ENCODE measurements around the gene FAR2.
"Not testable (repeated sequence)": the region's sequence is repeated elsewhere in the genome, so short reads cannot be mapped to it uniquely, and the experiment has no call there.

FAR2 gene

DNA sequence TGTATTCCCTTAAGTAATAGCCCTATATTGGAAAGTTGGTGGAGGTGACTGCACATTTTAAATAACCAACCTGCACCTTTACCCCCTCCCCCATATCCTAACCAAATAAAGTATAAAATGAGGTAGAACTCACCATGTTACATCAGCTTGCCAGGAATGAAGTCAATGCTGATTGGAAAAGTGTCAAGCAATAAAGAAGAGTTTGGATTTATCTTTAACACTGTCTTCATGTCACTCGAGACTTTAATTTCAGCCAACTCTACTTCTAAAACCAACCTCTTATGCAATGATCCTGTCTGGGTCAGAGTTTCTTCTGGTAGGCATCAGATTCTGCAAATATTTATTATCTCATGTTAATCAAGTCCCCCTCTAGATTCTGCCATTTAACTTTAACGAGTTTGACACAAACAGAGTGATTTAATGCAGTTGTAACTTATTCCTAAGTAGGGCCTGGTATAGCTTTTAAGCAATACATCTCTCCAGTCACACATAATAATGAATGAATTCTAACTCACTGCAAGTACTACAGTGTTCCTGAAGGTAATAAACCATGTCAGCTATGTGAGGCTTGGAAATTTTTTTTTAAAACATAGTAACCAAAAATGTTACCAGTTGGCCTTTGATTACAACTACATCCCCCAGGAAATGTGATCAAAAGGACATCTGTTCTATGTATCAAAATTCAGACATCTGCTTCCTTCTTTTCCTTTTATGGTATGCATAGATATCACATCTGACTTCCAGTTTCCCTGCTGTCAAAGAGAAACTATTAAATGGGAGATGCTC is 133.1 kb downstream of the FAR2 start:
- DNase-seq: peak; percentile 75

DNA sequence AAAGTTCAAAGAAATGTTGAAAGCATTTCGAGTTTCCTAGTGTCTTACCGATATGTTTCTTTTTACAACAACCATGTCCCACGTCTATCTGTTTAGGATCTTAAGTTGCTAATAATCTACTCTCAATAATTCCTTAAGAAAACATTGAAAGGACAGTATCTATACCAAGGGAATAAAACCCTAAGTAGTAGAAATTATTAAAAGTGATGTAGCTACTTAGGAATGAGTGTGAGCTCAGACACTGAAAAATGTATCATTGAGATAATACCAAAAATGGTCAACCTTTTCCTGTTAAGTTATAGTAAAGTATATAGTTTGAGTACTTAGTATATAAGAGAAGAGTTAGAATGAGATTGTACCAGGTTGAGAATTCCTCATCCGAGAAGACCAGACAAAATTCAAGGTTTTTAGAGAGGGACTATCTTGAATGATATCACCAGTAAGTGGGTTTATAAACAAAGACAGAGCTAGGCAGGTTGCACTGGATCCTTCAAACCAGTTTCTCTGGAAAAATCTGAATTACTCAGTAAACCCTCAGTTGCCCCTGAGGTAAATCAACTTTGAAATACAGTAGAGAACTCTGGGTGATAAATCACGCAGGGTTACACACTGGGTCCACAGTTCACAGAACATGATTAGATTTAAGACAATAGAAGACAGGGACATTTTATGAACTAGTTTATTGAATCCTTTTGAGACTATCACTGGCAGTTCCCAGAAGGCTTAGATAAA is 135.1 kb downstream of the FAR2 start:
- peak; percentile 51 for DNase-seq

DNA sequence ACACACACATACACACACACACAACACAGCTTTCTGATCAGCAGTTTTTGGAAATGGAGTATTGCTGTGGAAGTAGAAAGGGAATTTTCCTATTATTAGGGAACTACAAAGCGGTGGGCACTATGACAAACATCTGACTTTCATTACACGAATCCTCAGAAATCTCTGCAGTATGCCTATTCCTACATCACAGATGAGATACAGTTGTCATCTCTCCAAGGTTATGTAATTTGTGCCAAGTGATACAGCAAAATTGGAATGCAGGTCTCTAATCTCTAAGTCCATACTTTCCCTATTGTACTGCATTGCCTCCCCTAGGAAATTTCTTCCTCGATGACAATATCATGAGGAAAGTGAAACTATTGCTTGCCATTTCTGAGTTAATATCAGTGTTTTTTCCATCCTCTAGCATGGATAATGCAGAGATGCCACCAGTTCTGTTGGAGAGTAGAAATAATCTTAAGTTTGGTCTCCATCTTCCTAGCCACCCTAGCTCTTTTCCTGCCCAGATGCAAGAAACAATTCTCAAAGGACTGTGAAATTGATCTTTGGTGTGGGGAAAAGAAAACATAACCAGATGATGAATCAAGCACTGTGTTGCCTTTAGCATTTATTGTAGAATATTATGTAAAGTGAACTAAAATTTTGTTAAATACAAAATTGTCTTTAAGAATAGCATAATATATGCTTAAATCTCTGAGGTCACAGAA is 137.2 kb downstream of the FAR2 start:
- peak; percentile 85 for DNase-seq

DNA sequence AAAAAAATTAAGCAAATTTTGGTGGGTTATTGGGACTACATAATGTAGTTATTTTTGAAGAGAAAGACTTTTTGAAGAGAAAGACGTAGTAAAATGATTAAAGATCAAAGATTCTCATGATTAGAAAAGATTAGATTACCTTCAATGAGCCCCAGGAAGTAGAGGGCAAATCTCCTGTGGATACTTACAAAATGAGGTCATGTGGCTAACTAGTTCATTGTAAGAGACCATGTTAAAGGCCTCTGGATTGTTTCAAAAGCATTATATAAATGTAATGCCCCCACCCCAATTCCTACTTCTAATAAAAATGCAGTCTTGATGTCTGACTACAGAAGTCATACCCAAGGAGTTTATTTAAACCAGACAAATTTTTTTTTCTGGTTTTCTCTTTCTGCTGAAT is 138.5 kb downstream of the FAR2 start:
- no peak for DNase-seq

DNA sequence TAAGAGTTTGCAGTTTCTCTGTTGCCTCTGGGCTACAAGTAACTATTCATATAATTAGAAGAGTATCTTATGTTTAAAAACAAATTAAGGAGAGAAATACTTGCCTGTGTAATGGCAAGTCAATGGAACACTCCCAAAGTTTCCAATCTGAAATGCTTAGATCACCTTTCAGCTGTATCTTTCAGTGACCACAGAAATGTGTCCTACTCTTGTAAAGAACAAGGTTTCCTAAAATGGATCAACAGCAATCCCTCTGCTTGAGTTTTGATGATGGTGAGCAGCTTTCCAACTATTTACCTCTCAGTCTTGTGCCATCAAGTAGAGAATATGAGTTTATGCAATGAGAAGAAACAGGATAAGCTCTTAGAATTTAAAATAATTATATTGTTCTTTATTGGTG is 139.0 kb downstream of the FAR2 start:
- no peak for DNase-seq

DNA sequence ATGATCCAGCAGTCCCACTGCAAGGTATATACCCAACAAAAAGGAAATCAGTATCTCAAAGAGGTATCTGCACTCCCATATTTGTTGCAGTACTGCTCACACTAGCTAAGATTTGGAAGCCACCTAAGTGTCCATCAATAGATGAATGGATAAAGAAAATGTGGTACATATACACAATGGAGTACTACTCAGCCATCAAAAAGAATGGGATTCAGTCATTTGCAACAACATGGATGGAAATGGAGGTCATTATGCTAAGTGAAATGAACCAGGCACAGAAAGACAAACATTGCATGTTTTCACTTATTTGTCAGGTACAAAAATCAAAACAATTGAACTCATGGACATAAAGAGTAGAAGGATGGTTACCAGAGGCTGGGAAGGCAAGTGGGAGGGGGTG is 141.4 kb downstream of the FAR2 start:
- DNase-seq: not testable (repeated sequence)

DNA sequence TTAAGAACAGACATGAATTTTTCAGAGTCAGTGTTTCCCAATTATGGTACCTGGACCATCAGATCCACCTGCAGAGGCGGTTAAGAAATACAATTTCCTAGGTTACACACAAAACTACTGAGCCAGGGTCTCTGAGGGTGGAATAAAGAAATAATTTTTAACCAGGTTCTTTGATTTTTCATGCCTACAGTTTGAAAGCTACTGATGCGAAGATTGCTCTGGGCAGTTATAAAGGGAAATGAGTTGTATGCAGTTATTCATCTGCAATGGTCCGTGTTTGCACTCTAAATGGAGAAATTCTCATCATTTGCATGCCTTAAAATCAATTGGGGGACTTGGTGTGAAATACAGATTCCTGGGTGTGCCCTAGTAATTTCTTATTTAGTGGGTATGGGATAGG is 142.1 kb downstream of the FAR2 start:
- DNase-seq: no peak

DNA sequence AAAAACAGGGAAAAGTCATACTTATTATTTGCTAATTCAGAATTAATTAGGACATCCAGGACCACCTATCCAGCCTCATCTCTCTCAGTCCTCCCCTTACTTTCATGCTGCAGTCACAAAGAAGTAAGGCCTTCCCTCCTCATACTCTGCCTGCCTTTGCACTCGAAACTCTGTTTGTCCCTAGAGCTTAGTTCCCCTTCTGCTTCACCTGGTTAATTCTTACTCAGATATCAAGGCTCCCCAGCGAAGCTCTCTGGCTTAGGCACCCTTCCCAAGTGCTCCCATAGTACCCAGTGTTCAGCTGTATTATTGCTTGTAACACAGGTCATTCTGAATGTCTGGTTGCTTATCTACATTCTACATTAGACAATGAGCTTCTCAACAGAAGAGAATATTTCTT is 150.6 kb downstream of the FAR2 start:
- DNase-seq: no peak

DNA sequence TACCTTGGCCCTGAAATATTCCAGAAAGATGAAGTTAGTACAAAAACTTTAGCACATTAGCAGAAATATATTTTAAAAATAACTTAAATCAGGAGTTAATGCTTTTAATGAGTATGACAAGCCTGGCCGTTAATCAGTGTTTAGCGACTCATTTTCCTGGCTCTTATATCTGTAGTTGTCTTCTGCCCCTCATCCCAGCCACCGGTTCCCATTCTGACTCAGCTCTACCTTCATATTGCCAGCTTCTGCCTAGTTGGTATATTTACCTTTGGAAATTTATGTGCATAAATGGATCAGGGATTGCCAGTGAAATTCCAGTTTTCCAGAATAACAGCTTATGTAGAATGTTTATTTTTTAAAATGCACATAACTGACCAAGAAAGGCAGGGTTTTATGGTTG is 152.0 kb downstream of the FAR2 start:
- no peak for DNase-seq

DNA sequence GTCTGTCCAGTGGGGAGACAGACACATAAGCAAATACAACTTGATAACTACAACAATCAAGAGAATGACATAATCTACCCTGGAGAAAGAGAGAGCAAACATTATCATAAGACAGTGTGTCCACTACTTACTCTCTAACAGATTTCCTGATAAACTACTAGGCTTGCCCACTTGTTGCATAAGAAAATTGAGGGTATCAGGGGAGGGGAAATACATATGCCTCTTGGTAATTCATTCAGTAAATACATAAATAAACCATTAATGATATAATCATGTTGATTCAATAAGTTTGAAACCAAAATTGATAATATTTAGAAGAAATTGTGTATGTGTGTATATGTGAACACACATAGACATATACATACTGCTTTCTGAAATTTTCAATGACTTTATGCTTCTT is 155.3 kb downstream of the FAR2 start:
- DNase-seq: no peak

DNA sequence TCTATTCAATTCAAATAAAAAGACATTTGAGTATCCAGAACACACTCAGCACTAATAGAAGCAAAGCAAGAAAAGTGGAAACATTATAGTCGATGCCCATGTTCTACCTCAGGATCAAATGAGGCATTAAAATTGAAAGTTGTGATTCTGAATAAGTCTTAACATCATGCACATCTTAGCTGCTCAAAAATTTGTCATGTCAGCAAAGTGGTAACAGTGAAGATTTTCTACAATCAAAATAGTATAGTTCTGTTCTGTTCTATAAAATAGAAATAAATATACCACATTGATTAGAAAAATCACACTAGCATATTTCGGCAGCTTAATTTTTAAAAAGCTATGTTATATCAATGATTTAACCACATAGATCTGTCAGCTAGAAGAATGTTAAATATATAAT is 157.2 kb downstream of the FAR2 start:
- DNase-seq: no peak

DNA sequence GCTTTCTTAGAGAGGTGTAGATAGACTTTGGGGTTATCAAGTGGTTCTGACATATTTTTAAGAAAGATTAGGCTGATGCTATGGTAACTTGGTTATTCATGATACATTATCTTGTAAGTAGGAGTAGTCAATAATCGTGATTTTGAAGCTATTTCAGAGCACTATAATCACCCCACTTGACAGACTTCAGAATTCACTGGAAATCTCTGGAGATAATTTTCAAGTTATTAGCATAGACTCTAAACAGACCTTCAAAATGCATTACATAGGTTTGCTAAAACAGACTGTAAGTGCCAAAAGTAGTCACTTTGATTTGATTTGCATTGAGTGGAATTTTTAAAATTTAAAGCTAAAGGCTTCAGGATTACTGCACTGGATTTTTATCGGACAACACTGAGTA is 157.6 kb downstream of the FAR2 start:
- no peak for DNase-seq

DNA sequence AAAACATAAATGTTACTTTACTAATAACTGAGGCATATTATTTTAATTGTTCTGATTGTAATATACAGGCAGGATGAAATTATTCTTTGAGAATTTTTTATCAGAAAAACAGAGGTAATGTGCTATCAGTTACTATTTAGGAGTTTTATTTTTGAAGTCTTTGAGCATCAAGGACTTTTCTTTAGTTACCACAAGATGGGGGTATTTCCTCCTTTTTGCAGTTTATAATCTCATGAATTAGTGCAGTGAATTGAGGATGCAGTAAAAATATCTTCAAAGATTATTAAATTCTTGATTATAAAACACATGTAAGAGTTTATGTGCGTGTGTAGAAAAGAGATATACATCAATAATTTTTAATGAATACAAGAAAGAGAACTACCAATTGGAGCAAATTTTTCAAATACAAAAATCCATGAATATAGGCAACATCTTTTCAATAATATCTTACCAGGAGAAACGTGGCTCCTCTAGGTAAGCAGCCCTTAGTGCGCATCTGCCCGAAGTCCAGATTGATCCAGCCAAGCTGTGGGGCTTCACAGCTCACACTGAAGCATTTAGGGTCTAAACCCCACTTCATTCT is 160.3 kb downstream of the FAR2 start:
- peak; percentile 16 for DNase-seq

DNA sequence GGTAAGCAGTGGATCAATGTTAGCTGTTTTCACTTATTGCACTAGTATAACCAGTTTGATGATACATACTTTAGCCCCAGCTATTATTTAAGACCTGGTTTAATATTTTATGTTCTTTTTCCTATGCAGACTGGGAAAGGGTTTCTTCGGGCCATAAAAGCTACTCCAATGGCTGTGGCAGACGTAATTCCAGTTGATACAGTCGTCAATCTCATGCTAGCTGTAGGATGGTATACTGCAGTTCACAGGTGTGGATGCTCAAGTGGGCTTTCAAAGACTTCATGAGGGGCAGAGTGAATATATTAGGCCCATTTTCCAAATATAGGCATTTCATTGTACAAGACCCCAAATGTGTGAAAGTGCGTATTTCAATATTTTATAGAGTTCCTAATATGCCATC is 161.8 kb downstream of the FAR2 start:
- no peak for DNase-seq

DNA sequence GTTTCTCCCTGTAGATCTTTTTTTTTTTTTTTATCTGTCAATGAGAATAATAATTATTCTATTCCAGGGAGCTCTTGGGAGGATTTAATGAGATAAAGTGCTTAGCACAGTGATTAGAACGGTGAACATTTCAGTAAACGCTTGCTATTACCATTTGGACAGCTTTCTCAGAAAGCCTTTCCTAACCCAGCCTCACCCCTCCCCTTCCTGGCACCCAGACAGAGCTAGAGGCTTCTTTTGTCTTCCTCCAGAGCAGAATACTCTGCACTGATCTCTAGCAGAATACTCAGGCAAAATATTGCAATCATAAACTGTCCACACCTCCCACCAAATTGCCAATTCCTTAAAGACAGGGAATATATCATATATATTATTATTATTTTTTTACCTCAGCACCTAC is 165.3 kb downstream of the FAR2 start:
- DNase-seq: no peak

DNA sequence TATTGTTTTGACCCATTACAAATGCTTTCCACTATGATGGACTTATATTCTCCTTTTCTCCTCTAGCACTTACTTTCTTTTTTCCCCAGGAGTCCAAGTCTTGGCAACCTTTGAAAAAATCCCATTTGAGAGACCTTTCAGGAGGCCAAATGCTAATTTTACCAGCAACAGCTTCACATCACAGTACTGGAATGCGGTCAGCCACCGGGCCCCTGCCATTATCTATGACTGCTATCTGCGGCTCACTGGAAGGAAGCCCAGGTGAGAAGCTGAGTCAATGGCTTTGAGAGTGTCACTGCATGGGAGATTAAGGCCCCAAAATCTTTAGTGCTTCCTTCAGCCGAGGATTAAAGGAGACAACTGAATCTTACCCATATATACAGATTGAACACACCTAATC is 167.7 kb downstream of the FAR2 start:
- peak; percentile 50 for DNase-seq

DNA sequence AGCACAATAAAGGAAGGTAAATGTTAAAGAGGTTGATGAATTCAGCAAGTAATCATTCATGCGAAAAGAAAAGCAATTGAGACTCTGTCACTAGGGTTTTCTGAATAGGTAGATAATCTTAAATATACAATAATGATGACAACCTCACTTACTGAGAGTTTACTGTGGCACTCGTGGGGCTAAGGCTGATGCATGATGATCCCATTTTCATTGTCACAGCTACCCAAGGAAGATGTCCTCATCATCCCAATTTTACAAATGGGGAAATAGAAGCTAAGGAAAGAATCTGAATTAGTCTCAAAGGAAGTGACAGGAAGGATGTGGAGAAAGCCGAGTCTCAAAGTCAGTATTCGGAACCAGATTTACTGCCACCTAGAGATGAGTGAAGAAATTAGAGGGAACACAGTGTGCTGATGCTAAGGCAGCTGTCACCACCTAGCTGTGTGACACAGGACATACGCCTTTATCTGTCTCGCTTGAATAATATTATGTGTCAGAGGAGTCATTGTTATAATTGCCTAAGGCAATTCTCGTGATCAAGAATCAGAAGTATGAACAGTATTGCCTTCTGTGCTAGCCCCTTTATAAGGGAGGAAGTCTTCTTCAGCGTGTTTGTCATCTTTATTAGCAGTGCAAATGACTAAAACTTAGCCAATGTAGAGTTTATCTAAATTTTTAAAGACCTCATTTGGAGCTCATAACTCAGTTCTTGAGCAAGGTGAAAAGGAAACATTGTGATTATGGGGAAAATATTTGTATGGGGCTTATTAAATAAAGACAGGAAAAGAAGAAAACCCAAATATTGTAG is 168.7 kb downstream of the FAR2 start:
- peak; percentile 60 for DNase-seq

DNA sequence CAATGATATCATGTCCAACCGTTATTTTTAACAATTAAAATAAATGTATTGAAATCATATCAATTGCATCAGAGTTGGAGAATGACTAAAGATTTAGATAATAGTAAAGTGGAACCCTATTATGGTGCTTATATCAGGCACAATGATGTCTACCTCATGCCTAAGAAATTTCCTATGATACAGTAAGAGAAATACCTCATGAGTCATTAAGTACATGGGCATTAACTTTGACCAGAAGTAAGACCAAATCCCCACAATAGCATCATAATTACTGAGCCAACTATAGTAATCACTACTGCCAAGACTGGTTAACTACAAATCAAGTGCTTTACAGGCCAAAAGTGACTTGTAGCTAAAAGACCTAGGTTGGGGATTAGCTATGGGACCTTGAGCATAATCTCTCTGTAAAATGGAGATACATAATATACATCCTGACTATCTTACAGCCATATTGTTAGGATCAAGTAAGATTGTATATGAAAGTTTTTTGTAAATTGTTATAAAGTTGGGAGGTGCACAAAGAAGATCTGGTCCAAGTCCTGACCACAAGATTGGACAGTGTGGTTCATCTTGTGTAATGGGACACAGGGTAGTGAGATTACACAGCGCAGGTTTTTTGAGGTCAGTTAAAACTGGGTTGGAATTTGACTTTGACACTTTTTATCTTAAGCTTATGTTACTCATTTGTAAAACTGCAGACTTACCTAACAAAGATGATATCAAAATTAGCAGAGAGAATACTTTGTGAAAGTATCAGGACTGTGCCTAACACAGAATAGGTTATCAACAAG is 171.4 kb downstream of the FAR2 start:
- DNase-seq: peak; percentile 84

DNA sequence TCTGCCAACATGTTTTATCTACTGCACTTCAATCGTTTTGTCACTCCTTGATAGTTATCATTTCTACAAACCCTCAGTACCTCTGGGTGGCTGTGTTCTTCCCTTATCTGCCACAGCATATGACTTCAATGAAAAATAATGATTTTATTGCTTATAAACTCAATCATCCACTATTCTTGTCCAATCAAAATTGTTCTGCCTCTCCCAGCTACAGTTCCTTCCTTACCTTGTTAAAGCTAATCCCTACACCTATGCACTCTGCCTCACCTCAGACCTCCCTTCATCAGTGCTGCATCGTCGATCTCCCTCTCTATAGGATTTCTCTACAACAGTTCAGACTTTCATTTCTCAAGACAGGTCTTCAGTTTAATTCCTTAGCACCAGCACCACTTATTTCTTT is 173.1 kb downstream of the FAR2 start:
- DNase-seq: no peak

DNA sequence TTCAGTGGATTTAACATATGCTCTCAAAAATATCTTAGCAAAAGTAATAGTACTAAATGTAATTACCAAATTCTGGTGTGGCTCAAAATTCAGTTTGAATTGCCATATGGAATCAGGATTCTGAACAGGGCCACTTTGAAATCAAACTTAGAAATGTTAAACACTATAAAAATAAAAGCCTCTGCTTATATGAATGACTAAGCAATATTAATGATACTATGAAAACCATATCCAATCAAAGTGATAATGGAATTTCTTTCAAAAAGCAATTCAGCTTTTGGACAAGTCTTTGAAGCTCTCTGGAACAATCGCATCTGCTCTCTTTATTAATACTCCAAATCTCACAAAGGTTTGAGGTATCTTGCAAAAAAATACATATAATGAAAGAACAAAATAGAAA is 180.3 kb downstream of the FAR2 start:
- no peak for DNase-seq

DNA sequence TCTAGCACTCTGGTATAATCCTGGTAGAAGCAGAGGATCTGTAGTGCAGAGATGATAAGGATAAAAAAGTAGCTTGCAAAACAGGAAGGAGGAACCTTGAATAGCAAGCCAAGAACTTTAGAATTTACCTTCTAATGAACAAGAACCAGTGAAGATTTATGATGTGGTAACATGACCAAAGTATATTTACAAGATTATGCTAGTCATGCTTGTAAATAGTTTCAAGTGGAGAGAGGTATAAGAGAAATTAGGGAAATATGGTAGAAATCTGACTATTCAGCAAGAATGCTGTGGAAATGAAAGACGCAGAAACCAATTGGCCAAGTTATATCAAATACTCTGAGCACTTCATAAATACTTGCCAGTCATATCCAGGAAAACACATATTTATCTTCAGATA is 184.1 kb downstream of the FAR2 start:
- no peak for DNase-seq

DNA sequence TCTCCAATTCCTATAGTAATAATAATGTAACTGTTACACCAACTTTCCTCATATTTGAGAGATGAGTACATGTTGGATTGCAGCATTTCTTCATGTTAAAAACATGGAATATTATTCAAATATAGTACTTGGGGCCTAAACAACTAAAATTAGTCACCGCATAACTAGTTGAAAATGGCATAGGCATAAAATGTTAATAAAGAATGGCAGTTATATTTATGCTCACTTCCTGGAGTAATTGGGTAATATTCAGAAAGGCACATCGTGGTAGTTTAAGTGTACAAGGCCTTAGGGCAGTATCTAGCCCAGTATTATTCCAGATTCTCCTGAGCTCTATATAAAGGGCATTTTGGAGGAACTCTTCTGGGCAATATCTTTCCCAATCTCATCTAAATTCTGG is 185.9 kb downstream of the FAR2 start:
- peak; percentile 17 for DNase-seq
